ENCODE measurements around the gene ALG6. TPM values are rescaled to one million over a fixed set of nuclear protein-coding genes. Genes with fewer than 3 reads are reported as not detected.
A peak's percentile ranks its signal among the peaks of the same experiment; 100 is the strongest.

Gene ALG6
- total RNA-seq, 6 donors from 2014 or later: 1.00 to 15.7 (median 9.3) TPM

GRCh38 chr1:63322114-63322943, 45.1 kb upstream of the ALG6 start, which contains the start of gene FOXD3:
FOXD3 (plus strand) TSS chr1:63322567; CDS start chr1:63323059, 492 bp downstream.
- H3K4me3 ChIP-seq: peak within 1 kb of the TSS; percentile 46 to 62 (median 58)
- H3K4me1 ChIP-seq: peaks cover 34 to 65% (median 37%) of the 10 kb centered on the region in 4 donors
- TF ChIP-seq POLR2A (IDR thresholded peaks at IDR 0.05): no peak
- no peak for TF ChIP-seq EP300 (IDR thresholded peaks at IDR 0.05)
- no peak for TF ChIP-seq CTCF (IDR thresholded peaks at IDR 0.05)
- no peak for TF ChIP-seq POLR2AphosphoS5 (IDR thresholded peaks at IDR 0.05)
- DNase-seq (peak; percentile 68 to 95), ATAC-seq (ENCODE audit: low FRiP score in 2 of 2) (peak in 1 of 2 donors; percentile 65)
- H3K9me3 ChIP-seq: peaks cover 0 to 4% (median 0%) of the 10 kb centered on the region in 4 donors
- no peak within 1 kb of the TSS for H3K27ac ChIP-seq
- peaks cover 5 to 99% (median 60%) of the 10 kb centered on the region in 4 donors for H3K27me3 ChIP-seq
- no peaks in the 10 kb centered on the region for H3K36me3 ChIP-seq
- WGBS, 2 donors: 1% methylated on average over 11 to 46 of the region's 85 CpGs

GRCh38 chr1:63322944-63323864, 44.2 kb upstream of the ALG6 start:
- TF ChIP-seq POLR2AphosphoS5 (IDR thresholded peaks at IDR 0.05) (no peak), POLR2A (IDR thresholded peaks at IDR 0.05) (no peak), CTCF (IDR thresholded peaks at IDR 0.05) (no peak), EP300 (IDR thresholded peaks at IDR 0.05) (no peak)
- Histone ChIP-seq H3K9me3 (peaks cover 0 to 4% (median 0%) of the 10 kb centered on the region in 4 donors), H3K27me3 (peaks cover 5 to 98% (median 57%) of the 10 kb centered on the region in 4 donors), H3K36me3 (no peaks in the 10 kb centered on the region), H3K27ac (no peak overlapping the region), H3K4me1 (peaks cover 27 to 56% (median 32%) of the 10 kb centered on the region in 4 donors), H3K4me3 (peak overlapping the region in 3 of 4 donors; percentile 46 to 62 (median 57))
- whole genome bisulfite sequencing, 2 donors: 6% methylated on average over 37 of the region's 104 CpGs; no CpG with 5 or more reads in 1 of the 2 donors
- ATAC-seq (ENCODE audit: low FRiP score in 2 of 2) (peak in 1 of 2 donors; percentile 7), DNase-seq (peak in 1 of 2 donors; percentile 88)

- Histone ChIP-seq H3K4me1 (peaks cover 26 to 53% (median 31%) of the 10 kb centered on the region in 4 donors), H3K27ac (no peak overlapping the region), H3K27me3 (peaks cover 3 to 96% (median 55%) of the 10 kb centered on the region in 4 donors), H3K36me3 (no peaks in the 10 kb centered on the region), H3K9me3 (no peaks in the 10 kb centered on the region), H3K4me3 (peak overlapping the region in 3 of 4 donors; percentile 46 to 62 (median 57))
- no peak for TF ChIP-seq EP300 (IDR thresholded peaks at IDR 0.05)
- no peak for TF ChIP-seq CTCF (IDR thresholded peaks at IDR 0.05)
- no peak for TF ChIP-seq POLR2A (IDR thresholded peaks at IDR 0.05)
- TF ChIP-seq POLR2AphosphoS5 (IDR thresholded peaks at IDR 0.05): no peak
- no peak for ATAC-seq (ENCODE audit: low FRiP score in 2 of 2)
- WGBS, 2 donors: 14 to 15% methylated on average over 14 to 33 of the region's 114 CpGs
- peak in 1 of 2 donors; percentile 77 for DNase-seq
Measured at GRCh38 chr1:63323865-63324778, 43.3 kb upstream of the ALG6 start.

- no peak for ATAC-seq (ENCODE audit: low FRiP score in 2 of 2)
- WGBS, 2 donors: 16 to 17% methylated on average over 7 of the region's 7 CpGs
- H3K4me1 ChIP-seq: peaks cover 31 to 52% (median 35%) of the 10 kb centered on the region in 4 donors
Measured at GRCh38 chr1:63324779-63325119, 42.7 kb upstream of the ALG6 start.

More at GRCh38 chr1:63324779-63325119, 42.7 kb upstream of the ALG6 start:
- H3K36me3 ChIP-seq: no peaks in the 10 kb centered on the region
- DNase-seq: no peak
- TF ChIP-seq CTCF (IDR thresholded peaks at IDR 0.05): no peak
- H3K9me3 ChIP-seq: no peaks in the 10 kb centered on the region
- H3K27ac ChIP-seq: no peak overlapping the region
- H3K27me3 ChIP-seq: peaks cover 3 to 96% (median 54%) of the 10 kb centered on the region in 4 donors
- H3K4me3 ChIP-seq: no peak overlapping the region
